RWPE1 (cell line): ENCODE data around the gene MTREX.

ENCODE experiments used
- CTCF ChIA-PET: fragments of 350-600 bp; sonication (Branson Sonifier 250); formaldehyde crosslinking; extraction: SDS; loops from one replicate; lab custom pipeline; 2021; lab: Yijun Ruan, JAX
- POLR2A ChIA-PET: fragments of 400-600 bp; formaldehyde crosslinking; extraction: SDS; loops from one replicate; lab custom pipeline; 2020; ENCODE audit warnings: antibody characterized with exemption; ENCODE audit not compliant: low non-redundant PET; lab: Yijun Ruan, JAX
- DNase-seq: peaks from one replicate; pipeline ENCODE4 v3.0.0; 2012; ENCODE audit warnings: low spot score
- H3K27ac ChIP-seq: fragments of 450-650 bp; 2 replicates; pipeline ENCODE4 v1.5.1; 2017
- TF ChIP-seq, protein P1 (sequence below): fragments of 450-650 bp; conservative IDR thresholded peaks from 2 replicates; pipeline ENCODE4 v1.5.1; 2017; ENCODE audit warnings: low read depth, mild to moderate bottlenecking

MTREX gene

DNA sequence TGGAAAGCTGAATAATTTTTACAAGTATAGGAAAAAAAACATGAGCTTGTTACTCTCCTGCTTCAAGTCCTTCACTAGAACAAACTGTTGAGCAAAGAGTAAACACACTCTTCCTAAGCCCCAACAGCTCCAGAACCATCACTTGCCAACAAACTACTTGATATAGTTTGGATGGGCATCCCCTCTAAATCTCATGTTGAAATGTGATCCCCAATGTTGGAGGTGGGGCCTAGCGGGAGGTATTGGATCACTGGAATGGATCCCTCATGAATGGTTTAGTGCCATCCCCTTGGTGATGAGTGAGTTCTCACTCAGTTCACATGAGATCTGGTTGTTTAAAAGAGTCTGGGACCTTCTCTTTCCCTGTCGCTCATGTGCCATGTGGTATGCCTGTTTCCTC, 144.2 kb downstream of the MTREX start:
- TF ChIP-seq, protein P1, sequence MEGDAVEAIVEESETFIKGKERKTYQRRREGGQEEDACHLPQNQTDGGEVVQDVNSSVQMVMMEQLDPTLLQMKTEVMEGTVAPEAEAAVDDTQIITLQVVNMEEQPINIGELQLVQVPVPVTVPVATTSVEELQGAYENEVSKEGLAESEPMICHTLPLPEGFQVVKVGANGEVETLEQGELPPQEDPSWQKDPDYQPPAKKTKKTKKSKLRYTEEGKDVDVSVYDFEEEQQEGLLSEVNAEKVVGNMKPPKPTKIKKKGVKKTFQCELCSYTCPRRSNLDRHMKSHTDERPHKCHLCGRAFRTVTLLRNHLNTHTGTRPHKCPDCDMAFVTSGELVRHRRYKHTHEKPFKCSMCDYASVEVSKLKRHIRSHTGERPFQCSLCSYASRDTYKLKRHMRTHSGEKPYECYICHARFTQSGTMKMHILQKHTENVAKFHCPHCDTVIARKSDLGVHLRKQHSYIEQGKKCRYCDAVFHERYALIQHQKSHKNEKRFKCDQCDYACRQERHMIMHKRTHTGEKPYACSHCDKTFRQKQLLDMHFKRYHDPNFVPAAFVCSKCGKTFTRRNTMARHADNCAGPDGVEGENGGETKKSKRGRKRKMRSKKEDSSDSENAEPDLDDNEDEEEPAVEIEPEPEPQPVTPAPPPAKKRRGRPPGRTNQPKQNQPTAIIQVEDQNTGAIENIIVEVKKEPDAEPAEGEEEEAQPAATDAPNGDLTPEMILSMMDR: no peak
- no peak overlapping the region for H3K27ac ChIP-seq
- ChIA-PET POLR2A (no interaction called here), CTCF (interaction anchor here (0.6 to 0.7 kb wide), 3 partner anchors 8 to 98 kb away, joined by 3 to 8 read pairs (median 6); no protein-coding TSS in a partner anchor)
- no peak for DNase-seq

DNA sequence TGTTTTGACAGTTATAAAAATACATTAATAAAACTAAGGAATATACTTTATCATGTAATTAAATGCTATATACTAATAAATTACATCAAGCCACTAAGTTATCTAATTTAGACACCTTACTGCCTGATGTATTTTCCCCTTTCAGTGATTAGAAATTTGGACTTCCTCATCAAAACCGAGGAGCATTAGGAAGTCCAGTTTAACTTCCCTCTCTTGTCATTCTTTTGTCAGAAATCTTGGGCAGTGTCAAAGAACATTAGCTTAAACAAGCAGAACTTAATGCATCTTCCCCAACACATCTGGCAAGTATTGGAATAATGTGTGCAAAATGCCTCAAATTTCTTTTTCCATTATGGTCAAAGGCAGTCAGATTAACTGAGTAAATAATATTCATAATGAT, 145.4 kb downstream of the MTREX start:
- POLR2A ChIA-PET: no interaction called here
- CTCF ChIA-PET: no interaction called here

DNA sequence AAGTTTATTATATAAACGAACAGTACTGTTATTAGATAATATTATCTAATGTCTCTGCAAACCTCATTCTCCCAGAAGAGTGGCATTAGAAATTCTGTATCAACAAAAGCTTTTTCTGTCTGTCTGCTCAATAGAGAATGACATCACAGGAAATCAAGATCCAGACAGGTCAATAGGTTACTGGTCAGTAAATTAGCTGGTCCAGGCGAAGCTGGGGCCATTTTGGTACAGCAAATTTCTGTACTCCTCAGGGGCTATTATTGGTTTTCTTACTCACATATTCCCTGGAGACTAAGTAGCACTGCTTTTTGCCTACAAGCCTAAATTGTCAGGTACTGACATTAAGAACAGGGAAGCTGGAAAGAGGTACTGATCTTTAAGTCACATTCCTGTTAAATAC, 146.5 kb downstream of the MTREX start:
- no peak for DNase-seq
- ChIA-PET POLR2A (no interaction called here), CTCF (interaction anchor here (0.6 kb wide), 1 partner anchor 1214 kb away, joined by 5 read pairs; no protein-coding TSS in a partner anchor)
- TF ChIP-seq, protein P1: no peak
- no peak overlapping the region for H3K27ac ChIP-seq

More for the DNA sequence above, 145.4 kb downstream of the MTREX start:
- H3K27ac ChIP-seq: no peak overlapping the region
- TF ChIP-seq, protein P1: no peak
- no peak for DNase-seq

DNA sequence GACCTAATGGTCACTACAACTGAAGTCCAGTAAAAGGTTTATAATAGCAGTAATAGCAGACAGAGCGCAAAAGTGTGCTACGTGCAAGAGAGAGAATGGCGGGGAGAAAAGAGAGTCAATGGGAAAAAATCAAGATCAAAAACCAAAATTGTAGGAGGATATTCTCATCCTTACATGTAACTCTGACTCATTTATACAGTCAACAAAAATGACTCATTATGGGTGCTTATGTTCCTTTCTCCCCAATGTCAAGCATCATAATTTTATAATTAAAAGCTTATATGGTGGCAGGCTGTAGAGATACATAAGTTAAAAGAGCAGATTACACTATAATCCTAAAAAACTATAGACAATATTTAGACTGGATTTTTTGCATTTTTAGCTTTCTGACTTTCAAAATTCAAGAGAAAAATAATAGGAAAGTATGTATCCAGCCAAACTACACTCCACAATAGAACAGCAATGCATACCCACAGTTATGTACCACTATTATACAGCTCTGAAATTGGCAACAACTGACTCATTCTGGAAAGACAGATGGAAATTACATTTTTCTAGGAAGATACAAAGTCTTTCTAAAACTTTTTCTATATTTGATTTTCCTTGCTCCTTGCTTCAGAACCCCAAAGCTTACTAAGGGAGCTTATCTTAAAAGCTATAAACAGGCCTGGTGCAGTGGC, 148.6 kb downstream of the MTREX start:
- no peak overlapping the region for H3K27ac ChIP-seq
- ChIA-PET CTCF (interaction anchor here (0.6 kb wide), 1 partner anchor 1915 kb away, joined by 4 read pairs; no protein-coding TSS in a partner anchor), POLR2A (no interaction called here)
- DNase-seq: peak; percentile 74
- TF ChIP-seq, protein P1: no peak

DNA sequence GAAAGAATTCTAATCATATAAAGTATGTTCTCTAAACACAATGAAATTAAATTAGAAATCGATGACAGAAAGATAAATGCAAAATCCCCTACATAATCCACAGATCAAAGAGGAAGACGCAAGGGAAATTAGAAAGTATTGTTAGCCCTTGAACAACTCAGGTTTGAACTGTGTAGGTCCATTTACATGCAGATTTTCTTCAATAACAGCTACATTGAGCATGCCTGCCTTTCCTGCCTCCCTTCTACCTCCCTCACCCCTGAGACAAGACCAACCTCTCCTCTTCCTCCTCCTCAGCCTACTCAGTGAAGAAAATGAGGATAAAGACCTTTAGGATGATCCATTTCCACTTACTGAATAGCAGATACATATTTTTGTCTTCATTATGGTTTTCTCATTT, 151.8 kb downstream of the MTREX start:
- ChIA-PET CTCF (interaction anchor here (0.7 to 0.9 kb wide), 3 partner anchors 7 to 225 kb away, joined by 4 to 6 read pairs (median 4); no protein-coding TSS in a partner anchor), POLR2A (no interaction called here)
- DNase-seq: no peak
- TF ChIP-seq, protein P1: no peak
- H3K27ac ChIP-seq: no peak overlapping the region

DNA sequence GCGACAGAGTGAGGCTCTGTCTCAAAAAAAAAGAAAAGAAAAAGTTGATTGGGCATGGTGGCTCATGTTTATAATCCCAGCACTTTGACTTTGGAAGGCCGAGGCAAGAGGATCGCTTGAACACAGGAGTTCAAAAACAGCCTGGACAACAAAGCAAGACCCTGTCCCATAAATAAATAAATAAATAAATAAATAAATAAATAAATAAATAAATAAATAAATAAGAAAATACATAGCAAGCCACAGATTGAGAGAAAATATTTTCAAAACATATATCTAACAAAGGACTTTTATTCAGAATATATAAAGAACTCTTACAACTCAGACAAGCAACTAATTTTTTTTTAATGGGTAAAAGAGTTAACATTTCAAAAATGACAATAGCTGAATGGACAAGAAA, 155.8 kb downstream of the MTREX start:
- TF ChIP-seq, protein P1: no peak
- CTCF ChIA-PET: interaction anchor here (0.6 kb wide), 2 partner anchors 150 to 193 kb away, joined by 3 to 4 read pairs; no protein-coding TSS in a partner anchor
- H3K27ac ChIP-seq: no peak overlapping the region
- POLR2A ChIA-PET: no interaction called here
- DNase-seq: no peak
